ENCODE results near the gene RGS2.

RGS2 gene

GRCh38 chr1:192794768-192795035 is 14.1 kb upstream of the RGS2 start:
- in situ Hi-C loops (cut with MboI; ENCODE audit: low sequenced_read_pairs): loop anchor here (10.0 kb wide), 1 partner anchor 320 kb away; no protein-coding TSS in a partner anchor

GRCh38 chr1:192795916-192796618 is 12.8 kb upstream of the RGS2 start:
- in situ Hi-C loops (cut with MboI; ENCODE audit: low sequenced_read_pairs): loop anchor here (10.0 kb wide), 1 partner anchor 321 kb away; no protein-coding TSS in a partner anchor

GRCh38 chr1:192797143-192797542 is 11.7 kb upstream of the RGS2 start:
- in situ Hi-C loops (cut with MboI; ENCODE audit: low sequenced_read_pairs): loop anchor here (10.0 kb wide), 1 partner anchor 322 kb away; no protein-coding TSS in a partner anchor

GRCh38 chr1:192797891-192798290 is 10.9 kb upstream of the RGS2 start:
- in situ Hi-C loops (cut with MboI; ENCODE audit: low sequenced_read_pairs): loop anchor here (10.0 kb wide), 1 partner anchor 323 kb away; no protein-coding TSS in a partner anchor

- in situ Hi-C loops (cut with MboI; ENCODE audit: low sequenced_read_pairs): loop anchor here (25.0 kb wide), 1 partner anchor 211 kb away; no protein-coding TSS in a partner anchor
These were observed 7.4 kb upstream of the RGS2 start for GRCh38 chr1:192801451-192801850.

- in situ Hi-C loops (cut with MboI; ENCODE audit: low sequenced_read_pairs): loop anchor here (25.0 kb wide), 1 partner anchor 210 kb away; no protein-coding TSS in a partner anchor
These were observed 6.4 kb upstream of the RGS2 start for GRCh38 chr1:192802406-192802805.

- in situ Hi-C loops (cut with MboI; ENCODE audit: low sequenced_read_pairs): loop anchor here (25.0 kb wide), 1 partner anchor 209 kb away; no protein-coding TSS in a partner anchor
These were observed 5.3 kb upstream of the RGS2 start for GRCh38 chr1:192803501-192803900.

- in situ Hi-C loops (cut with MboI; ENCODE audit: low sequenced_read_pairs): loop anchor here (25.0 kb wide), 1 partner anchor 206 kb away; no protein-coding TSS in a partner anchor
These were observed 3.0 kb upstream of the RGS2 start for GRCh38 chr1:192805832-192806323.

GRCh38 chr1:192807211-192808162 is 1.4 kb upstream of the RGS2 start:
- in situ Hi-C loops (cut with MboI; ENCODE audit: low sequenced_read_pairs): loop anchor here (25.0 kb wide), 1 partner anchor 205 kb away; no protein-coding TSS in a partner anchor

GRCh38 chr1:192808163-192808517 is 699 bp upstream of the RGS2 start:
- in situ Hi-C loops (cut with MboI; ENCODE audit: low sequenced_read_pairs): loop anchor here (25.0 kb wide), 1 partner anchor 204 kb away; no protein-coding TSS in a partner anchor

- in situ Hi-C loops (cut with MboI; ENCODE audit: low sequenced_read_pairs): loop anchor here (25.0 kb wide), 1 partner anchor 203 kb away; no protein-coding TSS in a partner anchor
These were observed 741 bp downstream of the RGS2 start for GRCh38 chr1:192809307-192810252.

GRCh38 chr1:192810253-192810880 is 1.5 kb downstream of the RGS2 start:
- in situ Hi-C loops (cut with MboI; ENCODE audit: low sequenced_read_pairs): loop anchor here (25.0 kb wide), 1 partner anchor 202 kb away; no protein-coding TSS in a partner anchor

- in situ Hi-C loops (cut with MboI; ENCODE audit: low sequenced_read_pairs): loop anchor here (25.0 kb wide), 1 partner anchor 201 kb away; no protein-coding TSS in a partner anchor
These were observed 2.2 kb downstream of the RGS2 start for GRCh38 chr1:192811006-192811405.

GRCh38 chr1:192811594-192812239 is 2.9 kb downstream of the RGS2 start:
- in situ Hi-C loops (cut with MboI; ENCODE audit: low sequenced_read_pairs): loop anchor here (25.0 kb wide), 1 partner anchor 201 kb away; no protein-coding TSS in a partner anchor

GRCh38 chr1:192812420-192813209 is 3.8 kb downstream of the RGS2 start:
- in situ Hi-C loops (cut with MboI; ENCODE audit: low sequenced_read_pairs): loop anchor here (25.0 kb wide), 1 partner anchor 200 kb away; no protein-coding TSS in a partner anchor

GRCh38 chr1:192814805-192815204 is 6.0 kb downstream of the RGS2 start:
- in situ Hi-C loops (cut with MboI; ENCODE audit: low sequenced_read_pairs): loop anchor here (25.0 kb wide), 1 partner anchor 197 kb away; no protein-coding TSS in a partner anchor

- in situ Hi-C loops (cut with MboI; ENCODE audit: low sequenced_read_pairs): loop anchor here (25.0 kb wide), 1 partner anchor 195 kb away; no protein-coding TSS in a partner anchor
These were observed 8.4 kb downstream of the RGS2 start for GRCh38 chr1:192817246-192817645.

GRCh38 chr1:192821296-192821695 is 12.5 kb downstream of the RGS2 start:
- in situ Hi-C loops (cut with MboI; ENCODE audit: low sequenced_read_pairs): loop anchor here (25.0 kb wide), 1 partner anchor 191 kb away; no protein-coding TSS in a partner anchor

Measured in HL-60/S4 (cell line).